Activated naive CD4-positive, alpha-beta T cell treated with anti-CD3 and anti-CD28 coated beads, Interleukin-2, amount 10 ng/mL, durations not matched to agents 7 days and 5 days (primary cell): ENCODE measurements around the gene HUS1B.
A peak's percentile ranks its signal among the peaks of the same experiment; 100 is the strongest.
"Not testable (repeated sequence)": the region's sequence is repeated elsewhere in the genome, so short reads cannot be mapped to it uniquely, and the experiment has no call there.

ENCODE experiments used
- CTCF ChIA-PET: fragments of 350-600 bp; sonication (Branson Sonifier 250); formaldehyde crosslinking; loops from one replicate; lab custom pipeline; 2021; ENCODE audit warnings: antibody characterized with exemption; lab: Charles Lee
- DNase-seq: peaks from one replicate; pipeline ENCODE4 v3.0.0-alpha.2; 2020
- H3K27ac Mint-ChIP-seq: one replicate; pipeline ENCODE4 v1.8.0; 2021; ENCODE audit warnings: mild to moderate bottlenecking, moderate library complexity, mixed read lengths
- H3K27me3 Mint-ChIP-seq: one replicate; pipeline ENCODE4 v1.8.0; 2021; ENCODE audit warnings: mild to moderate bottlenecking, mixed read lengths
- H3K36me3 Mint-ChIP-seq: one replicate; pipeline ENCODE4 v1.8.0; 2021; ENCODE audit warnings: mixed read lengths
- H3K4me1 Mint-ChIP-seq: one replicate; pipeline ENCODE4 v1.8.0; 2021; ENCODE audit warnings: mixed read lengths
- H3K4me3 Mint-ChIP-seq: one replicate; pipeline ENCODE4 v1.8.0; 2021; ENCODE audit warnings: mild to moderate bottlenecking, moderate library complexity, mixed read lengths
- H3K9me3 Mint-ChIP-seq: one replicate; pipeline ENCODE4 v1.8.0; 2021; ENCODE audit warnings: mixed read lengths

The HUS1B gene

DNA sequence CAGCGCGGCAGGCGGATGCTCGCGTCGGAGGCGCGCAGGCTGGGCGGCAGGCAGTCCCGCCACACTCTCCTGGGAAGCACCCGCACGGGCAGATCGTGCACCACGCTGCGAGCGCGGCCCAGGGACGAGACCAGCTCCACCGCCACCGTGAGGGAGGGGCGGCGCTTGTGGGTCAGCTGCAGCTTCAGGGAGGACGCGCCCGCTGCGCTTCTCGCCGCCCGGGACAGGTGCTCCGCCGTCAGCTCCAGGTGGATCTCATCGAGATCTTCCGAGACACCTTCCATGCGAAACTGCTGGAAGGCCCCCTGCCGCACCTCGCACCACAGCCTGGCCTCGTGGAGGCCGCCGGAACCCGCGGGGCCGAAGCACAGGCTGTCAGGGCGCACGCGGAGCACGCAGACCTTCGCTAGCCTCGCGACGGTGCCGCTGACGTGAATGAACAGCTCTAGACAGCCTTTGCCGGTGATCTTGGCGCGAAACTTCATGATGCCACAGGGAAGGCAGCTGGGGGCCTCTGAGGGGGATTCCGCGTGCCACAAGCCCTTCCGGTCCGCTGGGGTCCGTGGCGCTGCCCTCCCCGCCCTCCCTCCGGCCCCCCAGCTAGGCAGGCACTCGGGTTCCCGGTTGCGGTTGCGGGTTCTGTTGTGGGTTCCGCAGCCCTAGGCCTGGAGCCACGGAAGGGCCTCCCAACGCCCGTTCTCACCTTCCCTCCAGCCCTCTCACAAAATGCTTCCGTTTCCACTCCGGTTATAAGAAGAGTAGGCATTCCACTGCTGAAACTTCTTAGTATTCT, at the start of gene HUS1B:
HUS1B (minus strand) TSS at position 641 of the 793 bp plus-strand sequence; CDS start at position 485, 156 bp downstream.
- DNase-seq, result no peak
- Mint-ChIP-seq H3K4me3 (no peak within 1 kb of the TSS), H3K36me3 (peaks cover 23% of the 10 kb centered on the region), H3K9me3 (peaks cover 2% of the 10 kb centered on the region), H3K4me1 (peaks cover 26% of the 10 kb centered on the region), H3K27ac (no peak within 1 kb of the TSS), H3K27me3 (no peaks in the 10 kb centered on the region)
- CTCF ChIA-PET, result no interaction called here

DNA sequence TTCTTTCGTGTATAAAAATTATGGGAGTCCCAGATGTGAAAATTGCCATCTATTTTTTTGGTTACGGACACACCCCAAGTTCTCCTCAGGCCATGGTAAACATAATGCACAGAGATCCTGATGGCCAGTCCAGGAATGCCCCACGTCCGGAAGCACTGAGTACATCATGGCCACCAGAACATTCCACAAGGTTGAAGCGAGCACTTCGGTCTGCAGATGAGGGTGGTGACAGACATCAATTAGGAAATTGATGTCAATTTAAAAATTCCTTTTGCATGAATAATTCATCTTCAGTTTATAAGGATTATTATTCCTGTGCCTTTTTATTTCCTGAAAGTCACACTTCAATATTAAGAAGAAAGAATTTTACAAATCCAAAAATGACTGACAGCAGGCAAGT, 49.2 kb upstream of the HUS1B start:
- H3K4me3 Mint-ChIP-seq, result no peak overlapping the region
- no peaks in the 10 kb centered on the region for H3K36me3 Mint-ChIP-seq
- no peaks in the 10 kb centered on the region for H3K9me3 Mint-ChIP-seq
- H3K27ac Mint-ChIP-seq, result no peak overlapping the region
- H3K4me1 Mint-ChIP-seq, result peaks cover 34% of the 10 kb centered on the region
- CTCF ChIA-PET, result interaction anchor here (0.9 to 1.0 kb wide), 2 partner anchors 12 to 113 kb away, joined by 3 to 4 read pairs; no protein-coding TSS in a partner anchor
- DNase-seq, result no peak
- peaks cover 27% of the 10 kb centered on the region for H3K27me3 Mint-ChIP-seq

DNA sequence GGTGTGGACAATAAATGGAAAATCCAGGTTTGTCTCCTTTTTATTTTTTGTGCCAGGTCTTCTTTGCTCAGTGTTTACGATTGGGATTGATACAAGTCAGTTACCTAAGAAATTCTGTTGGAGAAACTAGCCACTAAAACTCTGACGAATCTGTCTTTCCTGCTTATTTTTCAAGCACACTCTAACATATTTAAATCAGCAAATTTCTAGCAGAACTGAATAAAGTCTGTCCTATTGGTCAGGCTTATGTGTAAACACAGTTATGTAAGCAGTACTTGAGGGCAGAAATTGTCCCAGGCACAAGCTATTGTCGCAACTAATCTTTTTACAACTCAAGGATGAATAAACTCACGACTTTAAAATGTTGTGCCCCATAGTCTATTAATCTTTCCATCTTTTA, 48.1 kb upstream of the HUS1B start:
- Mint-ChIP-seq H3K4me1 (peaks cover 24% of the 10 kb centered on the region), H3K4me3 (no peak overlapping the region), H3K27ac (no peak overlapping the region), H3K36me3 (no peaks in the 10 kb centered on the region), H3K27me3 (peaks cover 27% of the 10 kb centered on the region), H3K9me3 (no peaks in the 10 kb centered on the region)
- no peak for DNase-seq
- CTCF ChIA-PET, result interaction anchor here (0.9 to 2.2 kb wide), 4 partner anchors 16 to 112 kb away, joined by 3 to 9 read pairs (median 3); no protein-coding TSS in a partner anchor

DNA sequence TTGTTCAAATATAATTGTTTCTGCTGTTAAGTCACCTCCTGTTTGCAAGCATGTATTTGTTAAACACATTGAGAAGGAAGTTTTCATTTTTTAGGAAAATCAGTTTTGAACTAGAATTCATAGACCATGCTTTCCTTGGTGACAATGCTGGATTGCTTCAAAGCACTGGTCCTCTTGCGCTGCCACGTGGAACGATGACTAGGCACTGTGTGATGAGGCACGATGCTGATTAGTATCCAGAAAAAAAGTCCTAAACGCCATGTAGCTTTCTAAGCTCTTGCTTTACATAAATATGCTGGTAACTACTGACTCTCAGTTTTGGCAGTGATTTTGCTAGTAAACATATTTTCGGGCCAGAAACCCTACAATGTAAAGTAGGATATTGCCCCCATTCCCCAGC, 47.1 kb upstream of the HUS1B start:
- no peaks in the 10 kb centered on the region for H3K9me3 Mint-ChIP-seq
- no peak for DNase-seq
- no peak overlapping the region for H3K27ac Mint-ChIP-seq
- no peaks in the 10 kb centered on the region for H3K36me3 Mint-ChIP-seq
- H3K27me3 Mint-ChIP-seq, result peaks cover 29% of the 10 kb centered on the region
- no peak overlapping the region for H3K4me3 Mint-ChIP-seq
- CTCF ChIA-PET, result interaction anchor here (0.9 to 2.2 kb wide), 3 partner anchors 17 to 111 kb away, joined by 3 to 9 read pairs (median 4); no protein-coding TSS in a partner anchor
- H3K4me1 Mint-ChIP-seq, result peaks cover 15% of the 10 kb centered on the region

DNA sequence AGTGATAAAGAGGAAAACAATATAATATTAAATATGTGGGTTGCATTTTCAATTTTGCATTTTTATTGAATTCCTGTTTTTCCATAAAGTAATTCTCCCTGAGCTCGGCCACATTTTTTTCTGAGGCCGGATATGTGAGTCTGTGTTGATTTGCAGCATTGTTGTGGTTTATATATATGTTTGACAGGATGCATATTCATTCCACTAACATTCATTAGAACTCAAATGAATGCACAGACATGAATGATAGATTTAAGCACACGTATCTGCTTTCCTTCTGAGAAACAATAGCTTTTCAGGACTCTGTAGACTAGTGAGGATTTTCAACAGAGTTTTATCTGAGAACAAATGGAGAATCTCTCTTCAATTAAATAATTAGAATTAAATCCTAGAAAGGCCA, 46.7 kb upstream of the HUS1B start:
- no peaks in the 10 kb centered on the region for H3K9me3 Mint-ChIP-seq
- no peak overlapping the region for H3K27ac Mint-ChIP-seq
- peaks cover 14% of the 10 kb centered on the region for H3K4me1 Mint-ChIP-seq

DNA sequence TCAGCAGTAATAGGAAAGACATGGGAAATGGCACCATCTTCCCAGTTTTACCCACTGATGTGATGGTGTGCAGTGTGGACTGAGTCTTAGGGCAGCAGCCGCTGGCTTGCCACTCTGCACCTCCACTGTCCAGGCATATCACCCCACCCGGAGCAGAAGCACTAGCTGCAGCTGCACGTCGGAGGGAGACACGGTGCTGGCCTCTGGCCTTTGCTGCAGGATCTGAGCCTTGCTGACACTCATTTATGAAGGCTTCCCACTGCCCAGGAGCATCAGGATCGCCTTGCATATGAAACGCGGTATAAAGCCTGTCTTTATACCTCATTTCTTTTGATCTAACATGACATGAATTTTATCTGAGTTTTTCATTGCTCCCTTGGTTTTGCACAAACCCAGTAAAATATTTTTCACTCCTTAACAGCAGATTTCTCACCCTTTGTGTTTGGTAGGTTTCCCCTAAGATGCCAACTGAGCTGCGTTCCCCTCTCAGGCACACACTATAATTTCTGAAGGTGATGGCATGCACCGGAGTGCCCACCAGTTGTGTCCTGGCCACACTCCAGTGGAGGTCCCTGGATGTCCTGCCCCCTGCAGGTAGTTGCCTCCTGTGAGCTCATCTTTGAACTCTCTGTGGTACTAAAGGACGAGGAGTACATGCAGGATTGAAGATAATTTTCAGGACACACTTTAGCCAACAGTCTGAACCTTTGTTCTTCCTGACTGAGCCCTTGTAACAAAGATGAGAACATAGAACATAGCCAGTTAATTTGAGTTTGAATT, 45.0 kb upstream of the HUS1B start:
- no peak overlapping the region for H3K27ac Mint-ChIP-seq
- peaks cover 35% of the 10 kb centered on the region for H3K27me3 Mint-ChIP-seq
- no peaks in the 10 kb centered on the region for H3K9me3 Mint-ChIP-seq
- no peak overlapping the region for H3K4me3 Mint-ChIP-seq
- H3K4me1 Mint-ChIP-seq, result peaks cover 8% of the 10 kb centered on the region
- no peak for DNase-seq
- no peaks in the 10 kb centered on the region for H3K36me3 Mint-ChIP-seq
- CTCF ChIA-PET, result interaction anchor here (0.5 kb wide), 1 partner anchor 87 kb away, joined by 4 read pairs; no protein-coding TSS in a partner anchor

More for the DNA sequence above, 46.7 kb upstream of the HUS1B start:
- no peak for DNase-seq
- no peaks in the 10 kb centered on the region for H3K36me3 Mint-ChIP-seq
- CTCF ChIA-PET, result interaction anchor here (0.7 to 2.2 kb wide), 3 partner anchors 18 to 111 kb away, joined by 3 to 9 read pairs (median 4); no protein-coding TSS in a partner anchor
- H3K27me3 Mint-ChIP-seq, result peaks cover 34% of the 10 kb centered on the region
- no peak overlapping the region for H3K4me3 Mint-ChIP-seq

DNA sequence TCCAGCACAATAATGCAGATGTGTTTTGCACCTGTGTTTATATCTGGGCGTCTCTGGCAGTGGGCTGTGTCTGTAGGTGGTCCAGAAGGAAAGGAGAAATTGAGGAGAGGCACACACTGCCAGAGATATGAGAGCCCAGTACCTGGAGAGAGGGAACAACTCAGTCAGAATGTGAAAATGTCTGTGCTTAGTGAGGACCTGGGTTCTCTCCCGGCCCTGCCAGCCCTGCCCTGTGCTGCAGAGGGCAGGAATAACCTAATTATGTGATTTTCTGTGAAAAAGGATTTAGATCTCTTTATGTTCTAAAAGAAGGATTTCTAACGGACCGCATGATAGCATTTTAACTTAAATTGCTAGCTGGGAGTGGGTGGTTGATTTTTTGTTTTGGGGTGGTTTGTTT, 44.3 kb upstream of the HUS1B start:
- no peaks in the 10 kb centered on the region for H3K36me3 Mint-ChIP-seq
- H3K4me3 Mint-ChIP-seq, result no peak overlapping the region
- CTCF ChIA-PET, result no interaction called here
- DNase-seq, result no peak
- peaks cover 8% of the 10 kb centered on the region for H3K4me1 Mint-ChIP-seq
- H3K27me3 Mint-ChIP-seq, result peaks cover 31% of the 10 kb centered on the region
- H3K9me3 Mint-ChIP-seq, result no peaks in the 10 kb centered on the region
- H3K27ac Mint-ChIP-seq, result no peak overlapping the region

DNA sequence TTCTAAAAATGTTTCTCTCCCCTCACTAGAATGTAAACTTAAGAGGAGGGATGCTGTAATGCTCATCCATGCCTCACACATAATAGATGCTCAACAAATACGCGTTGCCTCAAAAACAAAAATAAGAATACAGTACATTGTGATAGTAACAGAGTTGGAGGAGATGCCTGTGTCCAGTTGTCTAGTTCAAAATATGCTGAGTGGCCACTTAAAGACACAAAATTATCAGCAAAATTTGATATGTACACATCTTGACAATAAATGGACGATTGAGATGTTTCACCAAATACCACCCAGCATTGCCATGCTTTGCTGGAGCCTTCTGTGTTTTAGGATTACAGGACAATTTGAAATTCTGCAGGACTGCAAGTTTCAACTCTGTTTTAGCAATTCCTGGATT, 43.6 kb upstream of the HUS1B start:
- CTCF ChIA-PET, result no interaction called here
- no peak for DNase-seq
- no peaks in the 10 kb centered on the region for H3K36me3 Mint-ChIP-seq

DNA sequence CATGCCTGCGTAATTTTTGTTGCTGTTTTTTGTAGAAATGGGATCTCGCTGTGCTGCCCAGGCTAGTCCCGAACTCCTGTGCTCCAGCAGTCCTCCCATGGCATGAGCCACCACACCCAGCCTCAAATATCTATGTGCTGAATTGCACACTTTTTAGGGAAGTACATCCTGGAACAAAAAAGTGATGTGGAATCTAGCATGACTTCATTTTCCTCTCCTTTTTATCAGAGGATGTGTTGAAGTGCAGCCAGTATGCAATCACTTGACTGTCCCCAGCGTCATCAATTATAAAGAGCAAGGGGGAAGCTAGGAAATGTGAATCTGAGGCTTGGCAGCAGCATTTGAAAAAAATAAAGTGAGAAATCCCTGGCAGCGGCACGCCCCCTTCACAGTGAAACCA, 42.4 kb upstream of the HUS1B start:
- Mint-ChIP-seq H3K4me1 (peaks cover 5% of the 10 kb centered on the region), H3K27ac (no peak overlapping the region), H3K27me3 (peaks cover 31% of the 10 kb centered on the region), H3K4me3 (no peak overlapping the region), H3K36me3 (no peaks in the 10 kb centered on the region), H3K9me3 (no peaks in the 10 kb centered on the region)
- no peak for DNase-seq
- CTCF ChIA-PET, result no interaction called here

More for the DNA sequence above, 43.6 kb upstream of the HUS1B start:
- Mint-ChIP-seq H3K27ac (no peak overlapping the region), H3K4me3 (no peak overlapping the region), H3K9me3 (no peaks in the 10 kb centered on the region), H3K4me1 (peaks cover 8% of the 10 kb centered on the region), H3K27me3 (peaks cover 31% of the 10 kb centered on the region)

DNA sequence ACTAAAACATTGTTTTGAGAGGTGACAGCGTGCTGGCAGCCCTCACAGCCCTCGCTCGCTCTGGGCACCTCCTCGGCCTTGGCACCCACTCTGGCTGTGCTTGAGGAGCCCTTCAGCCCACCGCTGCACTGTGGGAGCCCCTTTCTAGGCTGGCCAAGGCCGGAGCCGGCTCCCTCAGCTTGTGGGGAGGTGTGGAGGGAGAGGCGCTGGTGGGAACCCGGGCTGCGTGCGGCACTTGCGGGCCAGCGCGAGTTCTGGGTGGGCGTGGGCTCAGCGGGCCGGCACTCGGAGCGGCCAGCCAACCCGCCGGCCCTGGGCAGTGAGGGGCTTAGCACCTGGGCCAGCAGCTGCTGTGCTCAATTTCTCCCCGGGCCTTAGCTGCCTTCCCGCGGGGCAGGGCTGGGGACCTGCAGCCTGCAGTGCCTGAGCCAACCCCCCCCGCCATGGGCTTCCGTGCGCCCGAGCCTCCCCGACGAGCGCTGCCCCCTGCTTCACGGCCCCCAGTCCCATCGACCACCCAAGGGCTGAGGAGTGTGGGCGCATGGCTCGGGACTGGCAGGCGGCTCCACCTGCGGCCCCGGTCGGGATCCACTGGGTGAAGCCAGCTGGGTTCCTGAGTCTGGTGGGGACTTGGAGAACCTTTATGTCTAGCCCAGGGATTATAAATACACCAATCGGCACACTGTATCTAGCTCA, 37.7 kb upstream of the HUS1B start:
- H3K4me3 Mint-ChIP-seq, H3K9me3 Mint-ChIP-seq, H3K36me3 Mint-ChIP-seq, DNase-seq, H3K27ac Mint-ChIP-seq, H3K27me3 Mint-ChIP-seq: not testable (repeated sequence)
- CTCF ChIA-PET, result interaction anchor here (1.6 kb wide), 1 partner anchor 12 kb away, joined by 4 read pairs; no protein-coding TSS in a partner anchor
- peaks cover 28% of the 10 kb centered on the region for H3K4me1 Mint-ChIP-seq

DNA sequence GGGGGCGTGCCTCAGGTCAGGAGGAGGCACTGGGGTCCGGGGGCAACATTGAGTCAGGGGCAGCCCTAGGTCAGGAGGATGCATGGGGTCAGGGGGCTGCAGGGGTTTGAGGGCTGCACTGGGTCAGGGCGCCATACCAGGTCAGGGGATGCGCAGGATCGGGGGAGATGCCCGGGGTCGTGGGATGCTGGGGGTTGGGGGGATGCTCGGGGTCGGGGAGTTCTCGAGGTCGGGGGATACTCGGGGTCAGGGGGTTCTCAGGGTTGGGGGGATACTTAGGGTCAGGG, 36.8 kb upstream of the HUS1B start:
- Mint-ChIP-seq H3K27me3 (peaks cover 3% of the 10 kb centered on the region), H3K27ac (peak overlapping the region; percentile 29), H3K36me3 (peaks cover 7% of the 10 kb centered on the region), H3K9me3 (no peaks in the 10 kb centered on the region), H3K4me3 (peak overlapping the region; percentile 96), H3K4me1 (peaks cover 31% of the 10 kb centered on the region)
- no peak for DNase-seq
- CTCF ChIA-PET, result interaction anchor here (1.6 to 2.3 kb wide), 2 partner anchors 13 to 18 kb away, joined by 4 to 9 read pairs; no protein-coding TSS in a partner anchor

DNA sequence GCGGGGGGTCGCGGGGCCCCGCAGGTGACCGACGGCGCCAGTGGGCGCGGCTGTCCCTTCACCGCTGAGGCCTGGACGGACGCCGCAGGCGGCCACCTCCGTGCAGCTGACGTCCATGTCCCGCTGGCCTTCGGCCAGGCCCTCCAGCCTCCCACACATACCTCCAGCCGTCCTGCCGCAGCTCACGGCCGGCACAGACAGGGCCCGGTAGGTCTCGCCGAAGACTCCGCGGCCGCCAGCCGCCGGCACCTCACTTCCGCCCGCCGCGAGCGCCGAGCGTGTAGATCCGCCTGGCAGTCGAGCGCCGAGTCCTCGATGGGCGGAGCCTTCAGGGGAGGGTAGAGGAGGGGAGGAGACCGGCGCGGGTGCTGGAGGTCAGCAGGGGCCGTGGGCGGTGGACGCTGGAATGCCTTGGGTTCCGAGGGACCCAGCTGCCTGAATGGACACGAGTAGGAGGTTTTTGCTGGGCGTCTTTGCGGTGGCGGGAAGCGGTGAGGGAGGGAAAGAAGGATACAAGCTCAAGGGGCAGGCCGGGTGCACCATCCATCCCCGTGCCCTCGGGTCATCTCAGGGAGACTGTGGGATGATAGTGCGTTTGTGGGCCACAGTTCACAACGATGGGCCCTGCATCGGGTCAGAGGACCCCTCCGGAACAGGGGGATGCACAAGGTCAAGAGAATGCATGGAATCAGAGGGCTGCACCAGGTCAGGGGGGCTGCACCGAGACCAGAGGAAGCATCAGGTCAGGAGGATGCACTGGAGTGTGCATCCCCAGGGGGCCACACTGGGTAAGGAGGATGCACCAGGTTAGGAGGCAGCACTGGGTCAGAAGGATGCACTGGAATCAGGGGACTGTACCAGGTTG, 36.2 kb upstream of the HUS1B start, which contains the start of gene EXOC2:
EXOC2 (minus strand) TSS at position 282 of the 865 bp plus-strand sequence. CDS start 55,321 bp downstream, outside the sequence.
- Mint-ChIP-seq H3K36me3 (peaks cover 7% of the 10 kb centered on the region), H3K4me3 (peak within 1 kb of the TSS; percentile 96), H3K9me3 (no peaks in the 10 kb centered on the region), H3K27ac (peak within 1 kb of the TSS; percentile 91), H3K4me1 (peaks cover 31% of the 10 kb centered on the region), H3K27me3 (no peaks in the 10 kb centered on the region)
- CTCF ChIA-PET, result interaction anchor here (1.2 to 2.3 kb wide), 3 partner anchors 19 to 545 kb away, joined by 3 to 9 read pairs (median 6); no protein-coding TSS in a partner anchor
- peak; percentile 90 for DNase-seq

DNA sequence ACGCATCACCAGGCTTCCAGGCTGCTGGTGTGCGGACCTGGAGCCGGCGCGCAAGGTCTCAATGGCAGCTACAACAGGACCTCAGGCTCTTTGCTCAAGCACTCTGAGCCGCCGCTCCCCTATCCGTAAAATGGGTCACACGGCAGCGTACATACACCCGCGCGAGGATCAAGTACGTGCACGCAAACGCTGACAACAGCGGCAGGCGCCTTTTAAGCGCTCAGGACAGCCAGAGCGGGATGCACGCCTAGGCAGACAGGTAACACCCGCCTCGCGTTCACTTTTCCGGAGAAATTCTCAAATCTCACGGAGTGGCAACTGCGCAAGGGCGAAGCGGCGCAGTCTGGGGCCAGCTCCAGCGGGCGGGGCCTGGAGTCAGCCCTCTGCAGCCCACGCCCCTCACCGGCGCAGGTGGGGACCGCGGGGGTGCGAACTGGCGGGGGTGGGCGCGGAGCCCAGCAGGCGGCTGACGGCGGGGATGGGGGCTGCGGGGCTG, 35.5 kb upstream of the HUS1B start:
- DNase-seq, result peak; percentile 90
- Mint-ChIP-seq H3K36me3 (peaks cover 7% of the 10 kb centered on the region), H3K9me3 (no peaks in the 10 kb centered on the region), H3K4me1 (peaks cover 31% of the 10 kb centered on the region), H3K27me3 (no peaks in the 10 kb centered on the region), H3K27ac (peak overlapping the region; percentile 91), H3K4me3 (peak overlapping the region; percentile 96)
- CTCF ChIA-PET, result interaction anchor here (0.6 to 2.3 kb wide), 4 partner anchors 19 to 544 kb away, joined by 3 to 9 read pairs (median 5); no protein-coding TSS in a partner anchor
